GM12878 (cell line): ENCODE measurements around the gene ERC1. TPM values are rescaled to one million over a fixed set of nuclear protein-coding genes. Genes with fewer than 3 reads are reported as not detected.

ENCODE experiments used
- ATAC-seq: fragments of 200-7000 bp; cut with Tn5 transposase; 3 replicates; pipeline ENCODE4 v1.9.1; 2020; ENCODE audit warnings: mild to moderate bottlenecking, moderate library complexity
- BruUV-seq: library from RNA; stranded (reverse); fragments of 400-500 nt; replicated peaks from 2 replicates; lab custom pipeline; 2021; lab: Mats Ljungman, UMichigan
- CTCF ChIA-PET: fragments of 300-600 bp; sonication (Branson Sonifier 250); formaldehyde crosslinking; extraction: SDS; loops from one replicate; lab custom pipeline; 2021; ENCODE audit warnings: inconsistent platforms; lab: Yijun Ruan, JAX
- POLR2A ChIA-PET: fragments of 350-600 bp; formaldehyde crosslinking; extraction: SDS; loops from one replicate; lab custom pipeline; 2021; ENCODE audit warnings: inconsistent platforms; lab: Charles Lee
- RAD21 ChIA-PET: fragments of 300-600 bp; sonication (Branson Sonifier 250); formaldehyde crosslinking; loops from one replicate; lab custom pipeline; 2023; ENCODE audit warnings: antibody characterized with exemption; ENCODE audit not compliant: unreplicated experiment; lab: Charles Lee
- SMC1A ChIA-PET: fragments of 300-600 bp; sonication (Branson Sonifier 250); formaldehyde crosslinking; loops from one replicate; lab custom pipeline; 2023; ENCODE audit not compliant: unreplicated experiment, uncharacterized antibody; lab: Charles Lee
- DNase-seq: peaks from one replicate; pipeline ENCODE4 v3.0.0-alpha.2; 2011; ENCODE audit warnings: low read depth, low spot score
- FAIRE-seq: peaks from 3 replicates; lab custom pipeline; 2011; peaks lifted over from hg19 to GRCh38; lab: Jason Lieb, UNC
- H2AFZ ChIP-seq: 2 replicates; pipeline ENCODE4 v1.6.0; 2011; ENCODE audit warnings: low read depth, low read length, control low read depth; ENCODE audit not compliant: control insufficient read depth
- H3K27ac ChIP-seq: 2 replicates; pipeline ENCODE4 v1.5.1; 2011; ENCODE audit warnings: control low read depth; ENCODE audit not compliant: control insufficient read depth, insufficient read depth
- H3K27me3 ChIP-seq, 2 experiments: replicated peaks in 1 of 2; 2 replicates each; pipeline versions ENCODE4 v1.6.0 to v1.6.1; 2011; ENCODE audit warnings: low read length in 1 of 2; ENCODE audit not compliant: control insufficient read depth in 2 of 2, insufficient read depth in 2 of 2
- H3K36me3 ChIP-seq, 2 experiments: 2 replicates each; pipeline ENCODE4 v1.5.1; 2011; ENCODE audit warnings: low read length in 1 of 2; ENCODE audit not compliant: control insufficient read depth in 2 of 2, insufficient read depth in 2 of 2
- H3K4me1 ChIP-seq: 2 replicates; pipeline ENCODE4 v1.6.1; 2011; ENCODE audit warnings: mild to moderate bottlenecking, low read length, moderate library complexity, mixed read lengths; ENCODE audit not compliant: control insufficient read depth, insufficient read depth
- H3K4me2 ChIP-seq: 2 replicates; pipeline ENCODE4 v1.6.0; 2011; ENCODE audit warnings: control low read depth; ENCODE audit not compliant: control insufficient read depth, insufficient read depth
- H3K4me3 ChIP-seq: fragments of 200-600 bp; sonication (generic); 2 replicates; pipeline ENCODE4 v1.5.1; 2016
- H3K79me2 ChIP-seq: 2 replicates; pipeline ENCODE4 v1.6.0; 2011; ENCODE audit warnings: low read length; ENCODE audit not compliant: control insufficient read depth, insufficient read depth
- H3K9ac ChIP-seq: 2 replicates; pipeline ENCODE4 v1.8.0; 2011; ENCODE audit warnings: low read length, control low read depth, mixed read lengths; ENCODE audit not compliant: control insufficient read depth, insufficient read depth
- H3K9me3 ChIP-seq: replicated peaks from 3 replicates; pipeline ENCODE4 v1.5.1; 2011; ENCODE audit warnings: mild to moderate bottlenecking, low read length; ENCODE audit not compliant: control insufficient read depth, insufficient read depth
- H4K20me1 ChIP-seq: 2 replicates; pipeline ENCODE4 v1.6.0; 2011; ENCODE audit not compliant: control insufficient read depth, insufficient read depth
- ATF7 ChIP-seq: fragments of 450-650 bp; IDR thresholded peaks from 2 replicates; pipeline ENCODE4 v1.6.1; 2016; ENCODE audit warnings: low read depth, mild to moderate bottlenecking
- BRCA1 ChIP-seq: IDR thresholded peaks from 2 replicates; pipeline ENCODE4 v1.6.1; 2011; ENCODE audit warnings: low read depth, low read length, improper control_type of control experiment
- CBX5 ChIP-seq: sonication (generic); IDR thresholded peaks from 2 replicates; pipeline ENCODE4 v1.6.1; 2016; ENCODE audit warnings: low read depth, moderate library complexity, mild to moderate bottlenecking, inconsistent platforms
- CEBPB ChIP-seq, 2 experiments: fragments of 150-350 bp in 1 of 2; IDR thresholded peaks; 2 replicates each; pipeline ENCODE4 v1.6.1; 2012 to 2014; ENCODE audit warnings: low read depth in 2 of 2, low read length in 2 of 2, borderline replicate concordance in 1 of 2, inconsistent platforms in 1 of 2
- EGR1 ChIP-seq, 2 experiments: IDR thresholded peaks; 1 replicate in 1 of 2; 2 replicates in 1 of 2; pipeline ENCODE4 v1.6.1; 2011 to 2012; ENCODE audit warnings: low read depth in 2 of 2, low read length in 2 of 2, borderline replicate concordance in 1 of 2, mild to moderate bottlenecking in 1 of 2, moderate library complexity in 1 of 2
- HDAC2 ChIP-seq: fragments of 200-600 bp; sonication (generic); IDR thresholded peaks from 2 replicates; pipeline ENCODE4 v1.6.1; 2017
- HSF1 ChIP-seq: fragments of 150-350 bp; IDR thresholded peaks from 2 replicates; pipeline ENCODE4 v1.6.1; 2014; ENCODE audit warnings: mild to moderate bottlenecking, low read depth, low read length
- JUND ChIP-seq: IDR thresholded peaks from 2 replicates; pipeline ENCODE4 v1.6.1; 2012; ENCODE audit warnings: low read depth, mild to moderate bottlenecking, low read length, improper control_type of control experiment, moderate library complexity
- LARP7 ChIP-seq: fragments of 450-650 bp; IDR thresholded peaks from 2 replicates; pipeline ENCODE4 v1.6.1; 2017; ENCODE audit warnings: mild to moderate bottlenecking
- MXI1 ChIP-seq: fragments of 150-350 bp; IDR thresholded peaks from 2 replicates; pipeline ENCODE4 v1.6.1; 2011; ENCODE audit warnings: low read depth, mild to moderate bottlenecking, inconsistent platforms, low read length, improper control_type of control experiment
- SKIL ChIP-seq: fragments of 450-650 bp; IDR thresholded peaks from 2 replicates; pipeline ENCODE4 v1.6.1; 2017; ENCODE audit warnings: mild to moderate bottlenecking, low read depth, inconsistent platforms; ENCODE audit not compliant: poor library complexity, severe bottlenecking
- TCF3 ChIP-seq: IDR thresholded peaks from 2 replicates; pipeline ENCODE4 v1.6.1; 2012; ENCODE audit warnings: low read depth, mild to moderate bottlenecking, low read length, borderline replicate concordance; ENCODE audit not compliant: insufficient read depth
- ZNF207 ChIP-seq: fragments of 450-650 bp; IDR thresholded peaks from 2 replicates; pipeline ENCODE4 v1.6.1; 2014; ENCODE audit warnings: antibody characterized with exemption, mild to moderate bottlenecking, borderline replicate concordance
- WGBS: methylation state at CpG from one replicate; pipeline ENCODE4 v1.1.6; 2016; ENCODE audit warnings: low lambda C conversion rate; ENCODE audit not compliant: insufficient replicate concordance, insufficient coverage; ENCODE audit errors: missing lambda C conversion rate; 5-methylcytosine and 5-hydroxymethylcytosine counted together
- in situ Hi-C: fragments of 300-500 bp; cut with MboI; formaldehyde crosslinking; loops from 9 replicates; pipeline ENCODE4 v1.14.3; 2018; ENCODE audit warnings: mixed read lengths
- intact Hi-C: fragments of 100-400 bp; cut with micrococcal nuclease; formaldehyde crosslinking; loops from one replicate; pipeline ENCODE4 v1.14.2; 2022; ENCODE audit not compliant: unreplicated experiment
- polyA plus RNA-seq, 11 experiments: library from polyadenylated mRNA; depleted of rRNA in 4 of 11; unstranded in 6 of 11; stranded (reverse) in 5 of 11; fragments of >200 nt; fragmentation: Nextera tagmentation in 4 of 11; fragmentation: Illumina TruSeq in 1 of 11; extraction: Ambion mirVana in 4 of 11; extraction: Trizol in 1 of 11; gene quantifications; 1 replicate in 1 of 11; 2 replicates in 10 of 11; pipeline versions ENCODE4 v1.2.1 to v1.2.3, GENCODE V29; 2011 to 2016; ENCODE audit warnings: inconsistent platforms in 2 of 11, missing spikeins in 2 of 11, low read depth in 1 of 11
- total RNA-seq, 4 experiments: library from RNA; depleted of rRNA in 3 of 4; stranded (reverse); fragments of >200 nt in 3 of 4; fragmentation: Illumina TruSeq in 1 of 4; extraction: Trizol in 1 of 4; gene quantifications; 2 replicates each; pipeline versions ENCODE4 v1.2.1 to v1.2.3, GENCODE V29; 2013 to 2021

ERC1 gene
- total and polyA plus RNA-seq, 10 of the 15 experiments (the other 5 are each of a cell fraction or from before 2014, with no cell fraction given) = 0.75 to 8.0 (median 5.0) TPM

GRCh38 chr12:1542599-1542998 is 551.6 kb downstream of the ERC1 start:
- DNase-seq = no peak
- no peak overlapping the region for H2AFZ ChIP-seq
- WGBS = 94% methylated on average over 7 of the region's 7 CpGs
- TF ChIP-seq LARP7 (no peak), EGR1 (IDR thresholded peaks at IDR 0.05; ENCODE audit: borderline replicate concordance in 1 of 2, low read depth in 2 of 2, low read length in 2 of 2) (no peak), CBX5 (no peak), ZNF207 (no peak), CEBPB (IDR thresholded peaks at IDR 0.05; ENCODE audit: borderline replicate concordance in 1 of 2, low read depth in 2 of 2, low read length in 2 of 2) (no peak), ATF7 (no peak), SKIL (no peak), JUND (no peak), MXI1 (no peak), TCF3 (no peak), HDAC2 (no peak), BRCA1 (no peak), HSF1 (no peak)
- POLR2A ChIA-PET = interaction anchor here (0.7 to 0.9 kb wide), 2 partner anchors 8 to 9 kb away, joined by 6 to 9 read pairs; no protein-coding TSS in a partner anchor
- no peak overlapping the region for H3K4me2 ChIP-seq
- H3K36me3 ChIP-seq = no peaks in the 10 kb centered on the region
- intact Hi-C loops (no loop called here), in situ Hi-C loops (no loop called here)
- RAD21 ChIA-PET = interaction anchor here (1.2 kb wide), 1 partner anchor 11 kb away, joined by 3 read pairs; no protein-coding TSS in a partner anchor
- FAIRE-seq = no peak
- CTCF ChIA-PET = interaction anchor here (0.6 to 1.2 kb wide), 2 partner anchors 10 to 425 kb away, joined by 3 to 5 read pairs; no protein-coding TSS in a partner anchor
- no peak overlapping the region for H3K9ac ChIP-seq
- no TSS peak for BruUV-seq
- H3K9me3 ChIP-seq = no peaks in the 10 kb centered on the region; the same call in 2 of the 3 replicates
- H4K20me1 ChIP-seq = no peaks in the 10 kb centered on the region
- H3K4me3 ChIP-seq = no peak overlapping the region
- SMC1A ChIA-PET = no interaction called here
- no peak for ATAC-seq
- peaks cover 7% of the 10 kb centered on the region; the same call in 1 of the 2 replicates for H3K4me1 ChIP-seq
- no peaks in the 10 kb centered on the region; the same call in 1 of the 2 replicates for H3K79me2 ChIP-seq
- no peaks in the 10 kb centered on the region for H3K27me3 ChIP-seq
- H3K27ac ChIP-seq = no peak overlapping the region
